Neutrophil (primary cell): ENCODE results near the gene PIK3R6.

Experiments
- H3K27ac ChIP-seq: fragments of 200-600 bp; sonication (generic); 2 replicates; pipeline ENCODE4 v1.5.1; 2016; ENCODE audit warnings: mild to moderate bottlenecking, moderate library complexity
- H3K27me3 ChIP-seq: fragments of 200-600 bp; sonication (generic); 2 replicates; pipeline ENCODE4 v1.6.0; 2016; ENCODE audit warnings: mild to moderate bottlenecking
- H3K36me3 ChIP-seq: fragments of 200-600 bp; sonication (generic); 2 replicates; pipeline ENCODE4 v1.5.1; 2017
- H3K4me1 ChIP-seq, 2 experiments: fragments of 200-600 bp in 1 of 2; sonication (generic) in 1 of 2; 1 replicate in 1 of 2; 2 replicates in 1 of 2; pipeline versions ENCODE4 v1.5.1 to v1.6.1; 2013 to 2016; ENCODE audit warnings: low read depth in 1 of 2, low read length in 1 of 2, mild to moderate bottlenecking in 1 of 2, moderate library complexity in 1 of 2; ENCODE audit not compliant: control insufficient read depth in 1 of 2, insufficient read depth in 1 of 2
- H3K4me3 ChIP-seq, 2 experiments: fragments of 200-600 bp in 1 of 2; sonication (generic) in 1 of 2; 1 replicate in 1 of 2; 2 replicates in 1 of 2; pipeline ENCODE4 v1.5.1; 2013 to 2016; ENCODE audit warnings: low read depth in 1 of 2, low read length in 1 of 2, mild to moderate bottlenecking in 1 of 2, moderate library complexity in 1 of 2
- H3K9me3 ChIP-seq: fragments of 200-600 bp; sonication (generic); 2 replicates; pipeline ENCODE4 v1.5.1; 2016
- CTCF ChIP-seq: fragments of 200-600 bp; sonication (generic); IDR thresholded peaks from 2 replicates; pipeline ENCODE4 v1.5.1; 2016; ENCODE audit warnings: antibody characterized with exemption

The PIK3R6 gene

DNA sequence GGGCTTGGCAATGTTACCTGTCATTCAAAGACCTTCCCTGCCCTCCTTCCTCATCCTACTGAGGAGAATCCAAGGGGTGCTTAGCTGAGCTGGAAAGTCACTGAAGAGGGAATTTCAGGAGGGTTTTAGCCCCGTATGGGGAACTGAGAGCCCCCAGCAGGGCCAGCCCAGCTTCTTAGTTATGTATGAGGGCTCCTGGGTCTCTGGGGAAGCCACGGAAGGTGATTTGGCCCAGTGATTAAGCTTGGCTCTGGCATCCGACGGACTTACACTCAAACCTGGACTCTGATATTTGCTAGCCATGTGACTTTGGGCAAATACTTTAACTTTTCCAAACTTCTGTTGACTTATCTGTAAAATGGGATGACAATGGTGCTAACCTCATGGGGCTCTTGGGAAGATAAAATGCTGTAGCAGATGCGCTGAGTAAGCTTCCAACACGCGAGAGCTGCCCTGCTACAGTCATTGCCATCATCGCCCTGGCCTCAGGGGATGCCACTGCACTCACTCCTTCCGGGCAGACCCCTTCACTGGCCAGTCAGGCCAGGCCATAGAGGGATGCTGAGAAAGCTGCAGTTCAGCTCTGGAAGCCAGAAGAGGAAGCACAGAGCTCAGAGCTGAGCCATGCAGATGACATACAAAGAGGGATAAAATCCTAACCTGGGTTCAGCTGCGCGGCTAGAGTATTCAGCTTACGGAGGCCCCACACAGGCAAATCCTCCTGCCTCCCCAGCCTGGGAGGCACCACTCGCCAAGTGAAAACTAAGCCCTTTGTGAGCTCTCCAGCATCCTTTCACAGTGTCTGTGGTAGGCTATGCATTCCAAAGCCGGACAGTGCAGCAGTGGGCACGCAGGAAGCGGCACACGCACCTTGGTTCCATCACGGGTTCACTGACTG lies 44.9 kb upstream of the PIK3R6 start:
- Histone ChIP-seq H3K36me3 (peaks cover 68% of the 10 kb centered on the region), H3K27me3 (no peaks in the 10 kb centered on the region), H3K27ac (peak overlapping the region; percentile 96), H3K9me3 (no peaks in the 10 kb centered on the region), H3K4me3 (no peak overlapping the region), H3K4me1 (peaks cover 21 to 29% of the 10 kb centered on the region in 2 experiments)
- no peak for TF ChIP-seq CTCF

- H3K4me3 ChIP-seq = no peak overlapping the region
- peak overlapping the region; percentile 32 for H3K27ac ChIP-seq
- H3K27me3 ChIP-seq = no peaks in the 10 kb centered on the region
- no peaks in the 10 kb centered on the region for H3K9me3 ChIP-seq
- peaks cover 9 to 17% of the 10 kb centered on the region in 2 experiments for H3K4me1 ChIP-seq
- no peak for TF ChIP-seq CTCF
- H3K36me3 ChIP-seq = peaks cover 81% of the 10 kb centered on the region
These were observed 43.6 kb upstream of the PIK3R6 start for GRCh38 chr17:8910969-8911604.

GRCh38 chr17:8909586-8910270 lies 42.3 kb upstream of the PIK3R6 start:
- Histone ChIP-seq H3K36me3 (peaks cover 94% of the 10 kb centered on the region), H3K4me3 (no peak overlapping the region), H3K4me1 (peaks cover 0 to 4% of the 10 kb centered on the region in 2 experiments), H3K27me3 (no peaks in the 10 kb centered on the region), H3K9me3 (no peaks in the 10 kb centered on the region), H3K27ac (peak overlapping the region; percentile 44)
- TF ChIP-seq CTCF = no peak

- Histone ChIP-seq H3K27ac (peak overlapping the region; percentile 49), H3K4me3 (no peak overlapping the region), H3K36me3 (peaks cover 100% of the 10 kb centered on the region), H3K4me1 (no peaks in the 10 kb centered on the region), H3K9me3 (no peaks in the 10 kb centered on the region), H3K27me3 (no peaks in the 10 kb centered on the region)
- no peak for TF ChIP-seq CTCF
These were observed 37.9 kb upstream of the PIK3R6 start for GRCh38 chr17:8905331-8905730.

DNA sequence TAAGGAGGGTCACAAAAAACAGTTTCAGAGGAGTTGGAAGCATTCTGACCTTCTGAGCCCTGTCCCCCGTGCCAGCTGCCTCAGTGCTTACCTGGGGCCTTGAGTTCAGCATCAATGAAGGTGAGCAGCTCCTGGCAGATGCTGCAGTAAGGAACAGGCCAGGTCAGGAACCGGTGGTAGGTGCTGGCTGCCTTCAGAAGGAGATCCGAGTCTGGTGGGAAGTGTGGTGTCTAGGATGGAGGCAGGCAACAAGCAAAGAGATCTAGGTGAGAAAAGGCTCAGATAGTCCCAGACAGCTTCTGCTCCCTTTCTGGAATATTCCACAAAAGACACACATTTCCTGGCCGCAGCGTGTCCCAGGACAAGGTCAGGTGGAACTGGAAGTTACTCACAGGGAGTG lies 37.2 kb upstream of the PIK3R6 start:
- Histone ChIP-seq H3K27ac (peak overlapping the region; percentile 49), H3K36me3 (peaks cover 100% of the 10 kb centered on the region), H3K9me3 (no peaks in the 10 kb centered on the region), H3K27me3 (no peaks in the 10 kb centered on the region), H3K4me3 (no peak overlapping the region), H3K4me1 (no peaks in the 10 kb centered on the region)
- no peak for TF ChIP-seq CTCF
